Activated CD4-positive, alpha-beta T cell treated with anti-CD3 and anti-CD28 coated beads, Interleukin-2, Interleukin-6, amounts not matched to agents 100 ng/mL and 50 ng/mL, durations not matched to agents 16 hours and 8 hours (primary cell): ENCODE data around the gene TGM1.

Experiments used
- DNase-seq: peaks from one replicate; pipeline ENCODE4 v3.0.0-alpha.2; 2020

TGM1 gene

GRCh38 chr14:24262821-24263733, at the start of gene TGM1:
TSS of gene TGM1 (minus strand) at chr14:24263177. CDS start at chr14:24262352, 825 bp downstream.
- no peak for DNase-seq

GRCh38 chr14:24311837-24312615, 49.0 kb upstream of the TGM1 start:
- DNase-seq, result peak; percentile 28

- DNase-seq, result peak; percentile 75
Observed at GRCh38 chr14:24310646-24311604, 47.9 kb upstream of the TGM1 start, which contains the start of gene LTB4R. TSS of gene LTB4R (plus strand) at chr14:24311502. CDS start at chr14:24315652, 4,150 bp downstream.

- no peak for DNase-seq
Observed at GRCh38 chr14:24310265-24310645, 47.3 kb upstream of the TGM1 start.

GRCh38 chr14:24309538-24310264, 46.7 kb upstream of the TGM1 start, which contains the start of gene LTB4R2:
TSS of gene LTB4R2 (plus strand) at chr14:24310140. CDS start at chr14:24310665, 525 bp downstream.
- DNase-seq, result no peak

- DNase-seq, result no peak
Observed at GRCh38 chr14:24308342-24309124, 45.6 kb upstream of the TGM1 start.

GRCh38 chr14:24307575-24308341, 44.8 kb upstream of the TGM1 start, which contains the start of gene CIDEB:
TSS of gene CIDEB (minus strand) at chr14:24307977. CDS start at chr14:24307858, 119 bp downstream.
- DNase-seq, result peak; percentile 75

GRCh38 chr14:24307156-24307574, 44.2 kb upstream of the TGM1 start:
- DNase-seq, result no peak

GRCh38 chr14:24304019-24304387, 41.0 kb upstream of the TGM1 start:
- no peak for DNase-seq

GRCh38 chr14:24300326-24300980, 37.5 kb upstream of the TGM1 start:
- DNase-seq, result no peak

GRCh38 chr14:24299255-24300191, 36.5 kb upstream of the TGM1 start, which contains the start of the genes DHRS1 and NOP9:
TSS of gene DHRS1 (minus strand) at chr14:24299780. CDS start at chr14:24299106, 674 bp downstream.
TSS of gene NOP9 (plus strand) at chr14:24299850. CDS start at chr14:24299955, 105 bp downstream.
- DNase-seq, result peak; percentile 95

- DNase-seq, result no peak
Observed at GRCh38 chr14:24298892-24299254, 35.9 kb upstream of the TGM1 start.

- peak; percentile 22 for DNase-seq
Observed at GRCh38 chr14:24297190-24297964, 34.4 kb upstream of the TGM1 start.

GRCh38 chr14:24296341-24297157, 33.6 kb upstream of the TGM1 start:
- DNase-seq, result peak; percentile 87

GRCh38 chr14:24293525-24293924, 30.5 kb upstream of the TGM1 start:
- DNase-seq, result no peak

- DNase-seq, result no peak
Observed at GRCh38 chr14:24292118-24292807, 29.3 kb upstream of the TGM1 start.
